RWPE2 (cell line): ENCODE measurements around the gene FUBP3.

Experiments used
- ATAC-seq: fragments of 200-7000 bp; cut with Tn5 transposase; 3 replicates; pipeline ENCODE4 v1.9.1; 2021; ENCODE audit warnings: low read depth
- DNase-seq: peaks from one replicate; pipeline ENCODE4 v3.0.0-alpha.2; 2020; ENCODE audit warnings: low spot score
- H3K27ac ChIP-seq: fragments of 450-650 bp; 2 replicates; pipeline ENCODE4 v1.5.1; 2017; ENCODE audit warnings: mild to moderate bottlenecking; ENCODE audit not compliant: poor library complexity, severe bottlenecking
- H3K27me3 ChIP-seq: fragments of 250-450 bp; sonication (Bioruptor Pico); 2 replicates; pipeline ENCODE4 v1.5.1; 2021; ENCODE audit warnings: mild to moderate bottlenecking, moderate library complexity; ENCODE audit not compliant: insufficient read depth, poor library complexity, severe bottlenecking
- H3K36me3 ChIP-seq: fragments of 250-450 bp; sonication (Bioruptor Pico); 2 replicates; pipeline ENCODE4 v1.5.1; 2020; ENCODE audit warnings: low read depth, mild to moderate bottlenecking, moderate library complexity
- H3K4me1 ChIP-seq: fragments of 250-450 bp; sonication (Bioruptor Pico); 2 replicates; pipeline ENCODE4 v1.5.1; 2021; ENCODE audit warnings: mild to moderate bottlenecking, moderate library complexity; ENCODE audit not compliant: insufficient read depth, poor library complexity, severe bottlenecking
- H3K4me3 ChIP-seq: fragments of 250-450 bp; sonication (Bioruptor Pico); 2 replicates; pipeline ENCODE4 v1.5.1; 2021; ENCODE audit warnings: mild to moderate bottlenecking, moderate library complexity; ENCODE audit not compliant: severe bottlenecking
- H3K9me3 ChIP-seq: fragments of 250-450 bp; sonication (Bioruptor Pico); 2 replicates; pipeline ENCODE4 v1.5.1; 2021; ENCODE audit warnings: mild to moderate bottlenecking, moderate library complexity; ENCODE audit not compliant: severe bottlenecking
- CTCF ChIP-seq: fragments of 450-650 bp; IDR thresholded peaks from one replicate; pipeline ENCODE4 v1.5.1; 2017; ENCODE audit warnings: mild to moderate bottlenecking, moderate library complexity; ENCODE audit not compliant: poor library complexity, severe bottlenecking

FUBP3 gene

DNA sequence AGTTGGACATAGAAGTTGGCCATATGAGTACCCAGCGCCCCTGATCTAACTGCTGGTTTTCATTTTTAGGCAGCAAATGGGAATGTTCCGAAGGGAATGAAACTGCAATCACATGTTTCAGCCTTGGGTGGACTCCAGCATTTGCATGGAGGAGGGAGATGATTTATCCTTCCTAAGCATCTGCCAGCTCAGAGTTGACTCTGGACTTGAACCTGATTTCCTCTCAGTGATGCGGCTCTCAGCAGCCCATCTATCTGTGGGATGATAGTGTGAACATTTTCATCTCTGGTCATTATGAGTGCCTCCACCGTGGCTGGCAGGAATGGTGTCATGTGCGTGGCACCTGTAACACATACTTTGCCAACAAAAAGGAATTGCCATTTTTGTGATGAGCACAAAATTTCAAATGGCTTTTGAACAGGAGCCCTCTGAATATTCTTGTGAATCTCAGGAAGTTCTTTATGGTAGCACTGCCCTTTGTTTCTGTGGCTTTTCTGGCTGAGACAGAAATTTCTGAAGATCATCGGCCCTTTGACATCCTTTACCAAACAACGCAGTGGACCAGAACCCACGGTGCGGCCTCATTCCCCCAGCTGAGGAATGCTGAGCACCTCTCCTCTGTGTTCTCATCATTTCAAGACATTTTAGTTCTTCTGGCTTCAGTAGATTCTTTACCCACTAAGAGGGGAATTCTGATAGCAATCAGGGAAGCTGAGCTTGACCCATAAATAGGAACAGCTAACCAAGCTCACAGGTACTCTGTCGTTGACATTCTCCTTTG lies 28.5 kb downstream of the FUBP3 start:
- Histone ChIP-seq H3K4me1 (no peaks in the 10 kb centered on the region), H3K36me3 (peaks cover 29% of the 10 kb centered on the region), H3K4me3 (no peak overlapping the region), H3K27ac (no peak overlapping the region), H3K27me3 (no peaks in the 10 kb centered on the region), H3K9me3 (no peaks in the 10 kb centered on the region)
- DNase-seq (no peak), ATAC-seq (no peak)
- TF ChIP-seq CTCF, result no peak

- ATAC-seq (no peak), DNase-seq (no peak)
- Histone ChIP-seq H3K4me3 (no peak overlapping the region), H3K27me3 (no peaks in the 10 kb centered on the region), H3K36me3 (peaks cover 37% of the 10 kb centered on the region), H3K27ac (no peak overlapping the region), H3K9me3 (no peaks in the 10 kb centered on the region), H3K4me1 (no peaks in the 10 kb centered on the region)
- no peak for TF ChIP-seq CTCF
These were observed 29.3 kb downstream of the FUBP3 start for GRCh38 chr9:130608554-130609134.

DNA sequence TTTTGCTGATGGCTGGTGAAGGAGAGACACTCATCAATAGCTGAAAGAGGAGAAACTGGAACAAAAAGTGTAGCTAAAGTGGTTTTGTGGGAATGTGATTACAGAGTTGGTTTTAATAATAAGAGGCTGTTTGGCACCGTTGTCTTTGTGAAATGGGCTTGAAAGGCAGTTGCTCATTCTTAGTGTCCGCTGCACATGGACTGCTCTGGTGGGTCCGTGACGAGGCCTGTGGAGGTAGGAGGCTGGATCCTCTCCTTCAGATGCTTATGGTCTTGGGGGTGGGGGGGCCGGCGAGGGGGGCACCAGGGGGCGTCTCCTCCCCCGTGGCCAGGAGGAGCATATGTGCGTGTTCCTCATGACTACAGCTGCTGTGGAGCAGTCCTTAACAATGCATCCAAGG lies 29.8 kb downstream of the FUBP3 start:
- Histone ChIP-seq H3K27ac (no peak overlapping the region), H3K4me1 (no peaks in the 10 kb centered on the region), H3K4me3 (no peak overlapping the region), H3K9me3 (no peaks in the 10 kb centered on the region), H3K27me3 (no peaks in the 10 kb centered on the region), H3K36me3 (peaks cover 43% of the 10 kb centered on the region)
- DNase-seq, result no peak
- ATAC-seq, result no peak
- TF ChIP-seq CTCF, result no peak

- Histone ChIP-seq H3K4me1 (no peaks in the 10 kb centered on the region), H3K36me3 (peaks cover 61% of the 10 kb centered on the region), H3K27ac (no peak overlapping the region), H3K9me3 (no peaks in the 10 kb centered on the region), H3K4me3 (no peak overlapping the region), H3K27me3 (no peaks in the 10 kb centered on the region)
- TF ChIP-seq CTCF, result no peak
- no peak for ATAC-seq
- no peak for DNase-seq
These were observed 31.7 kb downstream of the FUBP3 start for GRCh38 chr9:130610862-130611707.
